GM19467 (cell line): ENCODE measurements around the gene NDFIP1.

ENCODE experiments used
- ATAC-seq: cut with Tn5 transposase; IDR thresholded peaks from one replicate; pipeline ENCODE4 v1.9.1; 2021; ENCODE audit warnings: mild to moderate bottlenecking, moderate library complexity; ENCODE audit not compliant: unreplicated experiment

The NDFIP1 gene

GRCh38 chr5:142091012-142091411 is 17.6 kb upstream of the NDFIP1 start:
- no peak for ATAC-seq

- ATAC-seq: no peak
Measured at GRCh38 chr5:142091922-142092321, 16.7 kb upstream of the NDFIP1 start.

- ATAC-seq: no peak
Measured at GRCh38 chr5:142095035-142095434, 13.5 kb upstream of the NDFIP1 start.

- no peak for ATAC-seq
Measured at GRCh38 chr5:142095651-142096330, 12.8 kb upstream of the NDFIP1 start.

GRCh38 chr5:142096382-142096781 is 12.2 kb upstream of the NDFIP1 start:
- ATAC-seq: no peak

GRCh38 chr5:142097681-142098080 is 10.9 kb upstream of the NDFIP1 start:
- ATAC-seq: no peak

GRCh38 chr5:142098275-142098674 is 10.3 kb upstream of the NDFIP1 start:
- no peak for ATAC-seq

- ATAC-seq: no peak
Measured at GRCh38 chr5:142098931-142099330, 9.6 kb upstream of the NDFIP1 start.

GRCh38 chr5:142100307-142100706 is 8.3 kb upstream of the NDFIP1 start:
- no peak for ATAC-seq

GRCh38 chr5:142102980-142103740 is 5.4 kb upstream of the NDFIP1 start:
- ATAC-seq: no peak

GRCh38 chr5:142104491-142104890 is 4.1 kb upstream of the NDFIP1 start:
- ATAC-seq: no peak

GRCh38 chr5:142106061-142106460 is 2.5 kb upstream of the NDFIP1 start:
- no peak for ATAC-seq

- ATAC-seq: no peak
Measured at GRCh38 chr5:142107036-142107735, 1.4 kb upstream of the NDFIP1 start.

GRCh38 chr5:142107736-142108431 is 695 bp upstream of the NDFIP1 start:
- ATAC-seq: no peak

GRCh38 chr5:142109331-142110045 is 909 bp downstream of the NDFIP1 start:
- no peak for ATAC-seq

GRCh38 chr5:142110046-142110531 is 1.5 kb downstream of the NDFIP1 start:
- no peak for ATAC-seq

GRCh38 chr5:142110988-142111687 is 2.6 kb downstream of the NDFIP1 start:
- ATAC-seq: no peak

GRCh38 chr5:142114687-142115086 is 6.1 kb downstream of the NDFIP1 start:
- no peak for ATAC-seq

- no peak for ATAC-seq
Measured at GRCh38 chr5:142115937-142116614, 7.5 kb downstream of the NDFIP1 start.
